Type B pancreatic cell (in vitro differentiated cells): ENCODE data around the gene PRLR. TPM values are rescaled to one million over a fixed set of nuclear protein-coding genes. Genes with fewer than 3 reads are reported as not detected.
A peak's percentile ranks its signal among the peaks of the same experiment; 100 is the strongest.

Experiments used
- DNase-seq: peaks from one replicate; pipeline ENCODE4 v3.0.0; 2021; ENCODE audit warnings: mixed read lengths; ENCODE audit not compliant: unreplicated experiment; ENCODE audit errors: extremely low spot score
- H3K27ac Mint-ChIP-seq: 2 replicates; pipeline ENCODE4 v1.8.0; 2021; ENCODE audit warnings: mild to moderate bottlenecking, mixed read lengths
- H3K27me3 Mint-ChIP-seq: 2 replicates; pipeline ENCODE4 v1.8.0; 2021; ENCODE audit warnings: mixed read lengths
- H3K36me3 Mint-ChIP-seq: 2 replicates; pipeline ENCODE4 v1.8.0; 2021; ENCODE audit warnings: mixed read lengths
- H3K4me1 Mint-ChIP-seq: one replicate; pipeline ENCODE4 v1.8.0; 2021; ENCODE audit warnings: mixed read lengths; ENCODE audit not compliant: unreplicated experiment
- H3K4me3 Mint-ChIP-seq: 2 replicates; pipeline ENCODE4 v1.8.0; 2021; ENCODE audit warnings: mild to moderate bottlenecking, mixed read lengths
- H3K9me3 Mint-ChIP-seq: 2 replicates; pipeline ENCODE4 v1.8.0; 2021; ENCODE audit warnings: mixed read lengths
- CTCF ChIP-seq: fragments of 200-600 bp; sonication (generic); conservative IDR thresholded peaks from 2 replicates; pipeline ENCODE4 v1.5.0; 2021; ENCODE audit warnings: antibody characterized with exemption, mild to moderate bottlenecking
- total RNA-seq: library from RNA; stranded (reverse); gene quantifications from 2 replicates; pipeline ENCODE4 v1.2.1, GENCODE V29; 2021; ENCODE audit warnings: low replicate concordance

Gene PRLR
- total RNA-seq, 1 donor from 2014 or later = 6.7 TPM

GRCh38 chr5:35202319-35203111 lies 27.8 kb downstream of the PRLR start:
- Mint-ChIP-seq H3K27ac (peak overlapping the region; percentile 4), H3K4me3 (peak overlapping the region; percentile 13), H3K4me1 (peaks cover 32% of the 10 kb centered on the region), H3K9me3 (no peaks in the 10 kb centered on the region), H3K36me3 (no peaks in the 10 kb centered on the region), H3K27me3 (no peaks in the 10 kb centered on the region)
- TF ChIP-seq CTCF = peak; percentile 68
- DNase-seq = no peak

DNA sequence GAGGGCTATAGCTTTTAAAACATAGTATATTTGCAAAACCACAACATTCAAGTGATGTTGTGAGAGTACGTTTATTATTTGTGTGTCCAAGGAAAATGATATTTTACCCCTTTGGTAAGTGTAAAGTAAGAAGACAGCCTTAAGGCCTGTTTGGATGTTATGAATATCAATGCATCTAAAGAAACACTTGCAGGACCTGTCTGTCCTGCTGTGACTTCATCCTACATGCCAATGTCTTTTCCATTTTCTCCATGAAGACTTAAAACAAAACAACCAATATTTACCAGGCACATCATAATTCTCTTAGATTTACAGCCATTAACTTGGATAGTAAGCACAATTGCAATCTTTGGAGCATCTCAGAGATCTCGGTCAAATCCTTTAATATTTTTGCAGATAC lies 29.0 kb downstream of the PRLR start:
- no peak for TF ChIP-seq CTCF
- Mint-ChIP-seq H3K4me1 (peaks cover 40% of the 10 kb centered on the region), H3K9me3 (no peaks in the 10 kb centered on the region), H3K36me3 (no peaks in the 10 kb centered on the region), H3K4me3 (peak overlapping the region; percentile 58), H3K27me3 (no peaks in the 10 kb centered on the region), H3K27ac (peak overlapping the region; percentile 57)
- DNase-seq = no peak

- H3K36me3 Mint-ChIP-seq = no peaks in the 10 kb centered on the region
- DNase-seq = no peak
- H3K27me3 Mint-ChIP-seq = no peaks in the 10 kb centered on the region
- no peak overlapping the region for H3K4me3 Mint-ChIP-seq
- H3K27ac Mint-ChIP-seq = no peak overlapping the region
- H3K4me1 Mint-ChIP-seq = peaks cover 43% of the 10 kb centered on the region
- no peaks in the 10 kb centered on the region for H3K9me3 Mint-ChIP-seq
- TF ChIP-seq CTCF = no peak
Observed at GRCh38 chr5:35199886-35200285, 30.4 kb downstream of the PRLR start.

DNA sequence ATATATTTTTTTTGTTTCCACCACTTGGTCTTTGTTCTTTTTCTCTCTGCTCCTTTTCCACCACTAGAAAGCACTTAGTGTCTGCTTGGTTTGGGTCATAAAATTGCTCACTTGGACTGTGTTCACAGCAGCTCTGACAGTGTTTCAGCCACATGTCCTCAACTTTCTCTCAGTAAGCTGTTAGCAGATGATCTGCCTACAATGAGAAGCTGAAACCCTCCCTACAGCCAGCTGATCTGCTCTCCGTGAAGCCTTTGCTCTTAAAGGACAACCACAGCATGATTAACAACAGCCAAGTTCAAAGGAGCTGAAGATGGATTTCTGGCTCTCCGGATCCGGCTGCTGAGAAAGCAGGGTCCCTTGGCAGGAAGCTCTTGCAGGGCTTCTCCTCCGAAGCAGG lies 31.6 kb downstream of the PRLR start:
- no peaks in the 10 kb centered on the region for H3K27me3 Mint-ChIP-seq
- no peak for DNase-seq
- H3K27ac Mint-ChIP-seq = peak overlapping the region; percentile 5
- H3K36me3 Mint-ChIP-seq = no peaks in the 10 kb centered on the region
- no peaks in the 10 kb centered on the region for H3K9me3 Mint-ChIP-seq
- H3K4me1 Mint-ChIP-seq = peaks cover 43% of the 10 kb centered on the region
- H3K4me3 Mint-ChIP-seq = peak overlapping the region; percentile 20
- TF ChIP-seq CTCF = no peak

GRCh38 chr5:35198075-35198474 lies 32.2 kb downstream of the PRLR start:
- Mint-ChIP-seq H3K4me1 (peaks cover 43% of the 10 kb centered on the region), H3K27ac (peak overlapping the region; percentile 5), H3K9me3 (no peaks in the 10 kb centered on the region), H3K27me3 (no peaks in the 10 kb centered on the region), H3K36me3 (no peaks in the 10 kb centered on the region), H3K4me3 (peak overlapping the region; percentile 20)
- DNase-seq = no peak
- TF ChIP-seq CTCF = no peak
